DMS79 treated with DMSO at 0.1 percent for 48 hours (cell line): Measurements from ENCODE around the gene CCDC122.
A peak's percentile ranks its signal among the peaks of the same experiment; 100 is the strongest.
"Not testable (repeated sequence)": the region's sequence is repeated elsewhere in the genome, so short reads cannot be mapped to it uniquely, and the experiment has no call there.

Experiments used
- DNase-seq: peaks from one replicate; lab custom pipeline; 2025; lab: John Stamatoyannopoulos, UW

The CCDC122 gene

GRCh38 chr13:43877326-43877725 is 2.2 kb downstream of the CCDC122 start:
- DNase-seq = no peak

GRCh38 chr13:43876366-43876765 is 3.2 kb downstream of the CCDC122 start:
- peak; percentile 12 for DNase-seq

- peak; percentile 47 for DNase-seq
Observed at GRCh38 chr13:43874504-43875092, 4.9 kb downstream of the CCDC122 start.

GRCh38 chr13:43872181-43872580 is 7.4 kb downstream of the CCDC122 start:
- no peak for DNase-seq

- DNase-seq = no peak
Observed at GRCh38 chr13:43865892-43866291, 13.6 kb downstream of the CCDC122 start.

- DNase-seq = no peak
Observed at GRCh38 chr13:43864921-43865320, 14.6 kb downstream of the CCDC122 start.

- no peak for DNase-seq
Observed at GRCh38 chr13:43861863-43862262, 17.7 kb downstream of the CCDC122 start.

GRCh38 chr13:43852923-43853404 is 26.6 kb downstream of the CCDC122 start:
- no peak for DNase-seq

GRCh38 chr13:43850873-43851272 is 28.7 kb downstream of the CCDC122 start:
- no peak for DNase-seq

- DNase-seq = no peak
Observed at GRCh38 chr13:43848001-43848649, 31.4 kb downstream of the CCDC122 start.

- no peak for DNase-seq
Observed at GRCh38 chr13:43846496-43847158, 32.9 kb downstream of the CCDC122 start.

GRCh38 chr13:43838909-43839308 is 40.6 kb downstream of the CCDC122 start:
- no peak for DNase-seq

- no peak for DNase-seq
Observed at GRCh38 chr13:43835701-43836100, 43.8 kb downstream of the CCDC122 start.

- no peak for DNase-seq
Observed at GRCh38 chr13:43831088-43831487, 48.5 kb downstream of the CCDC122 start.

- no peak for DNase-seq
Observed at GRCh38 chr13:43830497-43830881, 49.1 kb downstream of the CCDC122 start.

GRCh38 chr13:43824656-43825055 is 54.9 kb downstream of the CCDC122 start:
- not testable (repeated sequence) for DNase-seq

GRCh38 chr13:43822969-43823368 is 56.6 kb downstream of the CCDC122 start:
- no peak for DNase-seq

GRCh38 chr13:43816401-43816889 is 63.1 kb downstream of the CCDC122 start:
- no peak for DNase-seq

- DNase-seq = no peak
Observed at GRCh38 chr13:43815204-43815603, 64.3 kb downstream of the CCDC122 start.

- no peak for DNase-seq
Observed at GRCh38 chr13:43808676-43809075, 70.9 kb downstream of the CCDC122 start.

- no peak for DNase-seq
Observed at GRCh38 chr13:43805681-43806128, 73.8 kb downstream of the CCDC122 start.

- DNase-seq = no peak
Observed at GRCh38 chr13:43805071-43805468, 74.5 kb downstream of the CCDC122 start.

- DNase-seq = peak; percentile 73
Observed at GRCh38 chr13:43804461-43805070, 75.0 kb downstream of the CCDC122 start.
